ENCODE data around the gene UBE2D1. TPM values are rescaled to one million over a fixed set of nuclear protein-coding genes. Genes with fewer than 3 reads are reported as not detected.

Gene UBE2D1
- total and polyA plus RNA-seq, 9 of the 15 experiments (the other 6 are each of a cell fraction or from before 2014, with no cell fraction given): 4.1 to 24.4 (median 12.3) TPM

DNA sequence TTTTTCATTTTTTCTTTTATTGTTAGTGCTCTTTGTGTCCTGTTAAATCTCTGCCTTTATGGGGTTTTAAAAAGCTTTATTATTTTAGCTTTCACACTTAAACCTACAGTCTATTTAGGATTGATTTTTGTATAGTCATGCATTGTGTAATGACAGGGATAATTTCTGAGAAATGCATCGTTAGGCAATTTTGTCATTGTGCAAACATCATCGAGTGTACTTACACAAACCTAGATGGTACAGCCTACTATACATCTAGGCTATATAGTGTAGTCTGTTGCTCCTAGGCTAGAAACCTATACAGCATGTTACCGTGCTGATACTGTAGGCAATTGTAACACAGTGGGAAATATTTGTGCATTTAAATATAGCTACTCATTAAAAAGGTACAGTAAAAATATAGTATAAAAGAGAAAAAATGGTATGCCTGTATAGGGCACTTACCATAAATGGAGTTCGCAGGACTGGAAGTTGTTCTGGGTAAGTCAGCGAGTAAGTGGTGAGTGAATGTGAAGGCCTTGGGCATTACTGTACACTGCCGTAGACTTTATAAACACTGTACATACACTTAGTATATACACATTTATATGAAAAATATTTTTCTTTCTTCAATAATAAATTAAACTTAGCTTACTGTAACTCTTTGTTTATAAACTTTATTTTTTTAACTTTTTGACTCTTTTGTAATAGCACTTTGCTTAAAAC, 16.0 kb downstream of the UBE2D1 start:
- FAIRE-seq (no peak), DNase-seq (ENCODE audit: extremely low read depth in 1 of 4, low spot score in 3 of 4) (no peak), ATAC-seq (peak; percentile 47)
- Histone ChIP-seq H3K79me2 (ENCODE audit: control insufficient read depth, insufficient read depth, low read length) (peaks cover 26% of the 10 kb centered on the region), H3K4me3 (no peak overlapping the region), H3K27ac (ENCODE audit: extremely low read depth, low read depth, low read length) (no peak overlapping the region; the same call in 2 of the 3 replicates), H3K9ac (ENCODE audit: insufficient read depth in 1 of 2, low read depth in 2 of 2, low read length in 2 of 2) (no peak overlapping the region), H3K9me3 (replicated peaks; ENCODE audit: control insufficient read depth, insufficient read depth, low read depth, low read length) (no peaks in the 10 kb centered on the region), H3K4me1 (replicated peaks in 1 of 2; ENCODE audit: control insufficient read depth in 2 of 2, insufficient read depth in 2 of 2, low read length in 2 of 2) (peaks cover 0 to 5% of the 10 kb centered on the region in 2 experiments; a peak in 2 of 5 replicates), H3K36me3 (ENCODE audit: control insufficient read depth, insufficient read depth, low read length) (no peaks in the 10 kb centered on the region; the same call in 2 of the 3 replicates), H2AFZ (ENCODE audit: low read depth, low read length) (no peak overlapping the region; the same call in 1 of the 2 replicates), H3K27me3 (ENCODE audit: control insufficient read depth in 2 of 2, insufficient read depth in 2 of 2, low read length in 2 of 2) (no peaks in the 10 kb centered on the region), H3K4me2 (ENCODE audit: insufficient read depth, low read length) (no peak overlapping the region), H4K20me1 (replicated peaks; ENCODE audit: control insufficient read depth, insufficient read depth, low read length) (no peaks in the 10 kb centered on the region), H3K9me1 (ENCODE audit: control insufficient read depth, insufficient read depth, low read length) (no peaks in the 10 kb centered on the region)
- TF ChIP-seq CEBPB (tag; IDR thresholded peaks at IDR 0.05) (peak; percentile 98), STAT5A (IDR thresholded peaks at IDR 0.05; ENCODE audit: borderline replicate concordance, low read length) (peak; percentile 41; the same call in 1 of the 2 replicates), ZNF316 (IDR thresholded peaks at IDR 0.05) (peak; percentile 88), NCOA1 (IDR thresholded peaks at IDR 0.05; ENCODE audit: low read depth) (no peak), ELK1 (CRISPR knock-in tag; IDR thresholded peaks at IDR 0.05) (no peak), CEBPG (CRISPR knock-in tag; IDR thresholded peaks at IDR 0.05) (no peak), CEBPG (tag; conservative IDR thresholded peaks at IDR 0.05 in 1 of 2, IDR thresholded peaks at IDR 0.05 in 1 of 2) (peak; percentile 34 to 82; a peak in 2 of 4 replicates), ZFP36 (IDR thresholded peaks at IDR 0.05; ENCODE audit: low read depth, low read length, partially characterized antibody) (no peak), ZNF830 (CRISPR knock-in tag; IDR thresholded peaks at IDR 0.05) (no peak), NFE2 (IDR thresholded peaks at IDR 0.05; ENCODE audit: low read depth) (peak; percentile 37), TRIM24 (IDR thresholded peaks at IDR 0.05) (peak; percentile 22 to 63; a peak in 1 of 4 replicates), MAFG (tag; conservative IDR thresholded peaks at IDR 0.05) (peak; percentile 70), RBM22 (IDR thresholded peaks at IDR 0.05; ENCODE audit: low read depth, low read length, poor library complexity, severe bottlenecking) (no peak), FOXA3 (CRISPR knock-in tag; conservative IDR thresholded peaks at IDR 0.05 in 1 of 2, IDR thresholded peaks at IDR 0.05 in 1 of 2) (0 out of 4 replicates have a peak, but pooled peaks of 1 of the 2 experiments have one; percentile 23)
- TF ChIP-seq, protein P1, sequence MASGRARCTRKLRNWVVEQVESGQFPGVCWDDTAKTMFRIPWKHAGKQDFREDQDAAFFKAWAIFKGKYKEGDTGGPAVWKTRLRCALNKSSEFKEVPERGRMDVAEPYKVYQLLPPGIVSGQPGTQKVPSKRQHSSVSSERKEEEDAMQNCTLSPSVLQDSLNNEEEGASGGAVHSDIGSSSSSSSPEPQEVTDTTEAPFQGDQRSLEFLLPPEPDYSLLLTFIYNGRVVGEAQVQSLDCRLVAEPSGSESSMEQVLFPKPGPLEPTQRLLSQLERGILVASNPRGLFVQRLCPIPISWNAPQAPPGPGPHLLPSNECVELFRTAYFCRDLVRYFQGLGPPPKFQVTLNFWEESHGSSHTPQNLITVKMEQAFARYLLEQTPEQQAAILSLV (tag; IDR thresholded peaks at IDR 0.05): 0 out of 2 replicates have a peak, but pooled peaks have one; percentile 49
- ChIA-PET POLR2A (interaction anchor here (1.0 to 1.4 kb wide), 3 partner anchors 10 to 78 kb away, joined by 3 to 5 read pairs (median 3); partner anchors contain the start of gene UBE2D1), CTCF (ENCODE audit: low intra/inter-chr PET ratio) (no interaction called here)
- intact Hi-C loops (cut with micrococcal nuclease): no loop called here
- WGBS (ENCODE audit: insufficient coverage, low coverage, missing lambda C conversion rate): 67% methylated on average over 6 of the region's 6 CpGs
- in situ Hi-C loops (cut with MboI): no loop called here
- BruUV-seq (replicated peaks): no TSS peak

Measured in K562 (cell line).